ENCODE results near the gene AMIGO1.
"Not testable (repeated sequence)": the region's sequence is repeated elsewhere in the genome, so short reads cannot be mapped to it uniquely, and the experiment has no call there.

Gene AMIGO1

GRCh38 chr1:109482791-109483671 lies 26.5 kb downstream of the AMIGO1 start:
- peak; percentile 64 to 81 for DNase-seq

DNA sequence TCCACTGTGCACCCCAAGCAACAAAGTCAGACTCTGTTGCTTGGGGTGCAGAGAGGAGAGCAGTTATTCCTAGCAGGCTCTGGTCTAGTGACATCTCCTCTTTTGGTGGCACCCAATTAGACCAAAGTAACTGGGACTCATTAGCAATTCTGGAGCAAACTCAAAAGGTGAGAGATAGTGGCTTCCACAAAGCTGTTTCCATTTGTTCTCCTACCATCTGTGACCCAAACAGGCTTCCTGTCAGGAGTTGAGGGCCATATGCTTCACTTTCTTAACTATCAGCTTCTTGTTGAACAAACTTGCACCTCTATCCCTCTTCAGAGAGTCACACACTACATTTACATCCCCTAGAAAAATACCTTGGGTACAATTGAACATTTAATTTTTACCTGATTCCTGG lies 27.3 kb downstream of the AMIGO1 start:
- DNase-seq: no peak

- no peak for DNase-seq
These were observed 27.9 kb downstream of the AMIGO1 start for GRCh38 chr1:109481646-109482045.

DNA sequence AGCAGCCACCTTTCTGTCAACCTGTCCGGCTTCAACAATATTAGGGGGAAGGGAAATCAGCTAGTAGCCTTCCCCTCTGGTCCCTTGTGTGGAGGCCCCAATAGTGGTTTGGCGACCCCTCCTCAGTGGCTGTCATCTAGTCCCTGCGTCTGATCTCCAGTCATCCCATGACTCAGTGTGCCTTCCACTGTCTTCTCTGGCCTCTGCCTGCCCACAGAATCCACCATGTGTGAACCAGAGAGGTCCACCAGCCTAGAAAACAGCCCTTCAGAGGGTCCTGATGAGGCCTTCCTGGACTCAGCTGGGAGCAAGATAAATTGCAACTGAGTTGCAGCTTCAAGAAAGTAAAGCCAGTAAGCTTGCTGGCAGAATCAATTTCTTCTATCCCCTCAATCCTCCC lies 29.6 kb downstream of the AMIGO1 start:
- DNase-seq: no peak

GRCh38 chr1:109479311-109479710 lies 30.2 kb downstream of the AMIGO1 start:
- DNase-seq: no peak

GRCh38 chr1:109478806-109479205 lies 30.7 kb downstream of the AMIGO1 start:
- DNase-seq: no peak

GRCh38 chr1:109477821-109478220 lies 31.7 kb downstream of the AMIGO1 start:
- no peak for DNase-seq

DNA sequence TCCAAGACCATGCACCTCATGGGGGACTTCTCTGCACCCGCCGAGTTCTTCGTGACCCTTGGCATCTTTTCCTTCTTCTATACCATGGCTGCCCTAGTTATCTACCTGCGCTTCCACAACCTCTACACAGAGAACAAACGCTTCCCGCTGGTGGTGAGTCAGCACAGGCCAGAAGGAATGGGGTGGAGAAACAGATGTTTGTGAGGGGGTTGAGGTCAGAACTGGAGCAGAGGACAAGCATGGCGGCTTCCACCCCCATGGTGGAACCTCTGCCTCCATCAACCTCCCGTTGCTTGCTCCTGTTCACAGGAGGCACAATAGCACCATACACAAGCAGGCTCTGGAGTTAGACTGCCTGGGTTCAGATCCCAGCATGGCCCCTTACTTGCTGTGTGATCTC lies 32.7 kb downstream of the AMIGO1 start:
- DNase-seq: no peak

DNA sequence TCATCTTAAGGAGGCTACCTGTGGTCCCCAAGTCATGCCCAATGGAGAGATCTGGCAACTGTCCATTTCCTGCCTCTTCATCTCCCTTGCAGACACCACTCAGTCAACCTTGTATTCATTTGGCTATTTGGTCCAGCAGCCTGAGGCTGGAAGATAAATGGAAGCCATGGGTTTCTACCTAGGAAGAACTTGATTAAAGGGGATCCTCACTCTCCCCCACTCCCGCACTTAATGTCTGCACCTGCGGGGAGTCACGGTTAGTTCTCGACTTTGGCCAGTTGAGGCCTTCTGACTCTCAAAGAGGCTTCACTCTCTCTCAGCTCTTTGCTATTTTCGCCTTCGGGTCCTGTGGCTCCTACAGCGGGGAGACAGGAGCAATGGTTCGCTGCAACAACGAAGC lies 34.3 kb downstream of the AMIGO1 start:
- DNase-seq: no peak

DNA sequence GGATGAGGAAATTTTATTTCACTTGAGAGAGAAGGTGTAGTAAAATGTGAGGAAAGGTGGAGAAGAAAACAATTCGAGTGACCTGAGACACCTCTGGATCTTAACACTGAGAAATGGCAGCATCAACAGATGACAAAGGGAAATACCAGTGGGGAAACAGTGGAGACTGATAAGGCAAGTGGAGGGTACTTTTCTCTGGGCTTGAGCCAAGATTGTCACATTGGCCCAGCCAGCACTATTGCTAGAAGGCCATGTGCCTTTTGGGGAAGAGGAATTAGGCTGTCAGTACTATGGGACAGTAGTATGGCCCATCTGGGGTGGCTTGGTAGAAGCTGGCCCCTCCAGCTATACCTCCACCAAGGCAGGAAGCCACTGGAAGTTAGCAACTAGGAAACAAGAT lies 34.8 kb downstream of the AMIGO1 start:
- DNase-seq: no peak

DNA sequence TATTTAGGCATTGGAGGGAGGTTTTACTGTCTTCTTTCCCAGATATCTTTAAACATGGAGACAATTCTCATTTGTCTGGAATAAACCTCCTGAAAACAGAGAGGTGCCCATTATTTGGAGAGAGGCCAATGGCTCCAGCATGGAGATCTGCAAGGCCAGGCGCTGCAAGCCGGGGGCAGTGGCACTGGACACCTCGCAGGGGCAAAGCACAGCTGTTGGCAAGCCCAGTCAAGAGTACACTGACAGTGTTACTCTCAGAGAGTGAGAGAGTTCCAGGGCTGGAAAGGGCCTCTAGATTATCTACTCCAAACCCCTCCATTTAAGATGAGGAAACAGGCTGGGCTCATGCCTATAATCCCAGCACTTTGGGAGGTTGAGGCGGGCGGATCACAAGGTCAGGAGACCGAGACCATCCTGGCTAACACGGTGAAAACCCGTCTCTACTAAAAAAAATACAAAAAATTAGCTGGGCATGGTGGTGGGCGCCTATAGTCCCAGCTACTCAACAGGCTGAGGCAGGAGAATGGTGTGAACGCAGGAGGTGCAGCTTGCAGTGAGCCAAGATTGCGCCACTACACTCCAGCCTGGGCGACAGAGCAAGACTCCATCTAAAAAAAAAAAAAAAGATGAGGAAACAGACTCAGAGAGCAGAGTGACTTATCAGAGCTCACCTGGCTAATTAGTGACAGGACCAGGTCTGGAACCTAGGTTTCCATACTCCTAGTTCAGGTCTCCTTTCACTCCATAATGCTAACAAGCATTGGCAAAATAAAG lies 36.1 kb downstream of the AMIGO1 start:
- not testable (repeated sequence) for DNase-seq

- no peak for DNase-seq
These were observed 36.7 kb downstream of the AMIGO1 start for GRCh38 chr1:109472779-109473178.

GRCh38 chr1:109470245-109470644 lies 39.3 kb downstream of the AMIGO1 start:
- no peak for DNase-seq

DNA sequence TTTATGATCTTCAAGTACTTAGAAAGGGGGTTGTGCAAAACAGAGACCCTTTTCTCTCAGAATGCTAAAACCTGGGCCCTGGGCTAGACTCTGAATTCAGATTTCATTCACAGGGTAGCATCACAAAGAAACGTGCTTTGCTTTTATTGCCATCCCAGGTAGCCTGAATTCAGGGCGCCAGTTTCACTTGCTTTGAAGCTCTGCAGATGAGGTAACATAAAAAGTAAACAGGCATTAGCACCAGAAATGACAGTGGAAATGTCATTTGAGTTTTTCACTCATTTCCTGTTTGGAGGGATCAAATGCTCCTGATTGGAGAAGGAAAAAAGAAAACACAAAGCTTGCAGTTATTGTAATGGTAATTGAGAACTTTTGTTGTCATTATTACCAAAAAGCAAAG lies 40.6 kb downstream of the AMIGO1 start:
- DNase-seq: no peak

- no peak for DNase-seq
These were observed 41.5 kb downstream of the AMIGO1 start for GRCh38 chr1:109468061-109468460.

DNA sequence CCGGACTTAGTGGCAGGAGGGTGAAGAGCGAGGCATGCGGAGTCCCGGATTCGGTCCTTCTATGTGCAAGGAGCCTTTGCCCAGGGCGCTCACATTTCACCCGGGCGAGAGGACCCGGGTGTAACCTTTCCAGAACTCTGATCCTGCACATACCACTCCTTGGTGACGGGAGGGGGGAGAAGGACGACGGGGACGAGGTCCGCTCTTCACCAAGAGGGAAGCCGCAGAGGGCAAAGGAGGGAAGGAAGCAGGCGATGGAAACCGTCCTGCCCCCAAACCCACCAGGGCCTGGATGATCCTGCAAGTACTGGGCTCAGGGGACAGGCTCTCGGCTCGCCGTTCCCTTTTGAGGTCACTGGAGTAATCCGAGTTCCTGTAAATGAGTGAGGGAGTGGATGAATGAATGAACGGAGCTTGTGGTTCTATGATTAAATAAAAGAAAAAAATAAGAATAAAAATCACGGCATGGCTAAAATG lies 42.2 kb downstream of the AMIGO1 start:
- DNase-seq: no peak

DNA sequence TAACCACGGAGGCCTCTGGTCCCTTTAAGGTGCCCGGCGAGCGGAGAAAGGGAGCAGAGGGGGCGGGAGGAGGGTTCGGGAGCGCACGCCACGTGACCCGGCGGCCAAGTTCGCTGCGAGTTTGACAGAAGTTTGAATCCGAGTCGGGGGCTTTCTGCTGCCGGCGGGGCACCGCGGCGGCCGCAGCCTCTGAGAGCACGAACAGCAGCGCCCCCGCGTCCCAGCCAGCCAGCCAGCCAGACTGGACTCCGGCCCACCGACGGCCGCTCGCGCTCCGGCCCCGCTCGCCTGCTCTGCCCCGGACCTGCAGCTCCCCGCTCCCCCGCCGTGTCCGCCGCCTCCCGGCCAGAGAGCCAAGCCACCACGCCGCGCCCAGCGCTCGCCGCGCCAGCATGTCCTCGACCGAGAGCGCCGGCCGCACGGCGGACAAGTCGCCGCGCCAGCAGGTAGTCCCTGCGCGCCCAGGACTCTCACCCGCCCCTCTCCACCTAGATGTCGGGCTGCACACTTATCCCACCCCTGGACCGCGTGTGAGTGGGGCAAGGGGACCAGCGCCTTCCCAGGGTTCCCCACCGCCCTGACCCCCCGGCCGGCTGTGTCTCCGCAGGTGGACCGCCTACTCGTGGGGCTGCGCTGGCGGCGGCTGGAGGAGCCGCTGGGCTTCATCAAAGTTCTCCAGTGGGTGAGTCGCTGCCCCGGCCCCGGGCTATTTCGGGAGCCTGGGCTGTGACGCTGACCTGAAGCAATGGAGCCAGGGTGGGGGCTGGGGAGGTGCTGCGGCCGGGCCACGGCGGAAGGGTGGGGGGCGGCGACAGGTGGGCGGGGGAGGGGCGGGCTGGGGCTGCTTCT lies 42.9 kb downstream of the AMIGO1 start, which contains the start of gene SYPL2:
Gene SYPL2, plus strand, starts transcription at position 95 of the 849 bp plus-strand sequence. Its CDS starts 298 bp downstream, at position 393.
- no peak for DNase-seq

DNA sequence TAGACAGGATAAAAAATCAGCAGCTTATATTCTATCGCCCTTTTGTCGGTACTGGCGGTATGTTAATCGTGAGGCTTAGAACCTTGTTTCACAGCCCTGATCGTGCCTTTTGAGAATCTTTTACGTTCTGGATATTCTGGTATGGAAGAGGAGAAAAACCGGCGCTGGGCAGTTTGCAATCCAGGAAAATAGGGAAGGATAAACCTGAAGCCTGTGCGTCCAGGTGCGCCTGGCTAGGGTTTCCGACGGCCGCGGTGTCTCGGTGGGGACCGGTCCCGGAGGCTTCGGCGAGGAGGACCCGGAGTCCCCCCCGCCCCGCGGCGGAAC lies 43.4 kb downstream of the AMIGO1 start:
- no peak for DNase-seq

GRCh38 chr1:109457819-109458218 lies 51.7 kb downstream of the AMIGO1 start:
- no peak for DNase-seq

- no peak for DNase-seq
These were observed 54.9 kb downstream of the AMIGO1 start for GRCh38 chr1:109454497-109455133.
